T-helper 2 cell treated with Interferon-gamma antibody and Interleukin-4, amounts not matched to agents 100 ng/mL and 5 ng/mL, for 36 hours (primary cell): ENCODE measurements around the gene ADAMTS17. TPM values are rescaled to one million over a fixed set of nuclear protein-coding genes. Genes with fewer than 3 reads are reported as not detected.

Experiments used
- intact Hi-C: fragments of 100-400 bp; cut with micrococcal nuclease; formaldehyde crosslinking; loops from one replicate; pipeline ENCODE4 v1.15.1; 2023
- total RNA-seq: library from RNA; stranded (reverse); gene quantifications from 2 replicates; pipeline ENCODE4 v1.2.3, GENCODE V29; 2022

The ADAMTS17 gene
- total RNA-seq, 1 donor from 2014 or later, result 1.7 TPM

DNA sequence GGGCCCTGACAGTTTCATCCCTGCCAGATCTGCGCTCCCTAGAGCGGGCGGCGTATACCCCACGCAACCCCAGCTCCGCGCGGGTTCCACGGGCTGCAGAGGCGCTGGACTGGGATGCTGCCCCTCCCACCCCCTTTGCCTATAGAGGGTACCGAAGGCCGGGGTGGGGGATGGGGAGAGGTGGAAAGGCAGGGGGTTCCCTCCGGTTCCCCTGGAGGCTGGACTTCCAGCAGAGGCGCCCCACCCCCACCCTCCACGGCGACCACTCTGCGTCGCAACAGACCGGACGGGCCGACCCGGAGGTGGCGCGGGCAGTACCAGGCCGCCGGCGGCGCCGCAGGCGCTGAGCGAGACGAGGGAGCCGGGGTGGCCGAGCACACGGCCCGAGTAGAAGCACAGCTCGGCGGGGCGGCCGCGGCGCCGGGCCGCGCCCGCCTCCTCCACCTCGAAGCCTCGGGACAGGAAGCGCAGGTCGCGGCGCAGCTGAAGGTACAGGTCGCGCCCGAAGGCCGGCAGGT, 995 bp downstream of the ADAMTS17 start:
- intact Hi-C loops, result loop anchor here (5.0 to 10.0 kb wide), 2 partner anchors 773 to 1086 kb away; partner anchors contain the start of genes LRRC28 and MEF2A

DNA sequence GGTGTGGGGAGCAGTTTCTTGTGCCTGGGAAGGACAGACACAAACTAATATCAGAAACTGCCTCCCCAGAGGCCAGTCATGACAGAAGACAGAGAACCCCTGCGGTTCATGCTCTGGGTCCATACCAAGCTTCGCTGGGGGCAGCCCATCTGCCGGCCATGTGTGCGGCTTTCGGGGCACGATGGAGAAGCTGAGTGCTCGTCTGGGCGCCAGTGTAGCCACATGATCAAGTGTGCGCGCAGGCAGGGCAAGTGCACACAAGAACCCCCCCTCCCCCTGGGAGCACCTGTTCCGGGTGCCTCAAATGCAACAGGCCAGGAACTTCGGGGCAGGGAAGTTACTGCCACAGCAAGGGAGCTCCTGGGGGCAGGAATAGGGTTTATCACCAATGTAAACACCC, 1.8 kb downstream of the ADAMTS17 start:
- intact Hi-C loops, result loop anchor here (2.0 to 10.0 kb wide), 4 partner anchors 411 to 1162 kb away; partner anchors contain the start of genes LRRC28 and MEF2A

DNA sequence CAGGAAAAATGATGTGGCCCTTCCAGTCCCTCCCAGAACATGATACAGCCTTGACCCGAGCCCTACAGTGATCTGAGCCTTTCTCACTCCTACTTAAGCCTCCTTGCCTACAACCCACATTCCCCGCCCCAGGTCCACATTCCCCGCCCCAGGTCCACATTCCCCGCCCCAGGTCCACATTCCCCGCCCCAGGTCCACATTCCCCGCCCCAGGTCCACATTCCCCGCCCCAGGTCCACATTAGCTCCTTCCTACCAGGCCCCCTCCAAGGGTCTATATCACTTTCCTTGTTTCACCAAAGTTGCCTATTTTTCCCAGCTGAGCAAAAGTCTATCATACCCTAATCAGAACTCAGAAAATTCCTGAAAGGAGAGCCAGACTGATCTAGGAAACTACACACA, 2.3 kb downstream of the ADAMTS17 start:
- intact Hi-C loops, result loop anchor here (2.0 to 5.0 kb wide), 2 partner anchors 411 to 1163 kb away; no protein-coding TSS in a partner anchor

DNA sequence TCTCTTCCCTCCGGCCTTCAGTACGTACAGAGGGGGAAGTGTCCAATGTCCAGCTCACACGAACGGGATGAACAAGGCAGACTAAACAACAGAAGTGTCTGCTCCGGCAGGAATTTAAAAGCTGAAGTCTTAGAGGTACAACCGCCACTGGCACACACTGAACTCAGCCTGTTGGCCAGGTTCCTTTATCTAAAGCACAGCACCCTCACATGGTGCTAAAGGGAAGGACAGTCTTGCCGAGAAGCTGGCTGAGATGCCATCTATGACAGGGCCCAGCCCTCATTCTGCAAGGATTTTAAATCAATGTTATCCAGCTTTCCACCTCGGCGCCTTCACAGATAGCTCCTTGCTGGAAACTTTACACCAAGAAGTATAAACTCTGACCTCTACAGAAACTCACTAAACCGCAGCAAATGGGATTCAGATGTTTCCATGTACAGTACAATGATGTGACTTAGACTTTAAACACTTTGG, 2.8 kb downstream of the ADAMTS17 start:
- intact Hi-C loops, result loop anchor here (2.0 to 5.0 kb wide), 2 partner anchors 410 to 1163 kb away; no protein-coding TSS in a partner anchor

DNA sequence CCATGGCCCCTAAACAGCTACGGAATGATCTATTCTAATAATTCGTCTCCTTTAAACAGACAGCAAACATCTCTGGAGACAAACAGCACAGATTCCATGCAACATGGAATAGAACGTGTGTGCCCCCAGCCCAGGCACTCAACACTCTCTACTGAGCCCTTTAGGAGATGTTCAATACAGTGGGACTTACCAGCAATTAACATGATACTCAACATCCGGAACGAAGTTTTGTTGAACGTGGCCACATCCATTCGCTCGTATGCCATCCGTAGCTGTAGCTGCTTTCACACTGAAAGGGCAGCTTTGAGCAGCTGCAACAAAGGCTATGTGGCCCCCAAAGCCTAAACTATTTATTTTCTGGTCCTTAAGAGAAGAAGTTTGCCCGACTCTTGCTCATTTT, 3.5 kb downstream of the ADAMTS17 start:
- intact Hi-C loops, result loop anchor here (2.0 to 5.0 kb wide), 2 partner anchors 409 to 1164 kb away; no protein-coding TSS in a partner anchor

DNA sequence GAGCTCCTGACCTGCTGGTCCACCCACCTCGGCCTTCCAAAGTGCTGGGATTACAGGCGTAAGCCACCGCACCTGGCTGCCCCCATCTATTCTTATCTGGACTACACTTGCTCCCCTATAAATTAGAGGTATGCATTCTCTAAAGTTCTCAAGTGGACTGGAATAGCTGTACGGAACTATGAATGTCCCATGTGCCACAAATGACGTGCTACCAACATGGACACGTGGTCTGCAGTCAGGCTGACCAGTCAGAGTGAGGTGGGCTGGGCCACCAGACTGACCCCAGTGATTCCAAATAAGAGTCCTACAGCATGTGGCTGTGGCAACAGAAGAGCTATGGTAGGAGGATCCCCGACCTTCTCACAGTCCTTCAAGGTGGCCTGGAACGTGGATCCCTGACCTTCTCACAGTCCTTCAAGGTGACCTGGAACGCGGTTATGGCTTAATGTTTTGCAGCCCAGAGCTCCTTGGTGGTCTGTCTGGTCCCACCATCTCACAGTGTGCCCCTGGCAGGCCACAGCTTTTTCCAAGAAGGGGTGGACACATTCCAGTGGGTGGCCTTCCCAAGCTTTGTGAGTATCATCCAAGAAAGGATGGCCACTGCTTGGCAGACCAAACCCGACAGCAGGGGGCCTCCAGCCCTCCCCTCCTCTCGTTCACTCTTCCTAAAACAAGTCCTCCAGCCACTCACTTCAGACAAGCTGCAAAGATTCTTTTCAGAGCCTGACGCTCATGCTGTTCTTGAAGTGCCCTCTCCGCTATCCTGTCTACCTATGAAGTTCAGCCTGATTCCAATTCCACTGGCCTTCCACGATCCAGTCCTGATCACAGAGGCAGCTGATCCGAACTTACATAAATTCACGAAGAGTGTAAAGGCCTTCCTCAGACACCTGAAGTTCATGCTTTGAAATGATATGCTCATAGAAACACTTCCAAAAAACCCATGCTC, 4.4 kb downstream of the ADAMTS17 start:
- intact Hi-C loops, result loop anchor here (2.0 to 5.0 kb wide), 2 partner anchors 409 to 1165 kb away; no protein-coding TSS in a partner anchor

DNA sequence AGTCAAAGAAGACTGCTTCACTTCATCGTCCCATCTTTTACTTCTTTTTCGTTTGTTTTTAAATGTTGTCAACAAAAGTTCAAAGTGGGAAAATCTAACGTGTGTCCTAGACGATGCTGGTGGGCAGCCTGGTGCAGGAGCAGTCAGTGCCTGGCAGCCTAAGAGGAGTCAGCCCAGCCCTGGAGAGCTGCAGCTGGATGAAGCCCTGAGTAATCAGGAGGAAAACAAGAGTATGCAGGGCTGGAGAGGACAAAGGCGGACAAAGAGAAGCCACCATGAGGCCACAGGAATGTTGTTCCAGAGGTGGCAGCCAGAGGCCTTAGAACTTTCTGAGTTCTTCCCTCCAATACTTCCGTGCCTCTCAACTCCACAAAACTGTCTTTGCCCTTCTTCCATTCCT, 5.7 kb downstream of the ADAMTS17 start:
- intact Hi-C loops, result loop anchor here (5.0 kb wide), 1 partner anchor 1166 kb away; no protein-coding TSS in a partner anchor

DNA sequence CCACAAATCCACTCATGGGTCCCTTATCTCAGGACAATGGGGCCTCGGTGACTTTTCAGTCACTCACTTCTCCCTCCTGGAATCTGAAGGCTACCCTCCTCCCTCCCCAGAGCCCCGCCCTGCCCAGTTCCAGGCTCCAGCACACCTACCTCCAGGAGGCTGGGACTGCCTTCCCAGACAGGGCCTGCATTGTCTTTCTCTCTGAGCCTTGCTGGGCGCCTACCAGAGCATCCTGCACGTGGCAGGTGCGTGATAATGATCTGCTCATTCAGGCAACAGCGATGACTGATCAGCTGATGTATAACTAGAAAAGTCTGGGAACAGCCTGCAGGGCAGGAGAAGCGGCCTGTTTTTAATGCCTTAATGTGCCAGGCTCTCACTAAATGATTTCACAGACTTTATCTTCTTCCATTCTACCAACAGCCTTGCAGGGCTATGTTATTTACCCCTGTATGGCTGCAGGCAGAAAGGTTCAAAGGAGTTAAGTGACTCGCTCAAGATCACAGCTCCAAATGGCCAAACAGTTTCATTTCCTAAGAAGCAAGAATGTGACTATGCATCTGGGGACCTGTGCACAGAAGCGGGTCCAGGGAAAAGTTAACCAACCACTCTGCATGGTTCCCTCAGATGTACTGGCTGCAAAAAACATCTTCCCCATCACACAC, 6.3 kb downstream of the ADAMTS17 start:
- intact Hi-C loops, result loop anchor here (5.0 kb wide), 1 partner anchor 1167 kb away; no protein-coding TSS in a partner anchor

DNA sequence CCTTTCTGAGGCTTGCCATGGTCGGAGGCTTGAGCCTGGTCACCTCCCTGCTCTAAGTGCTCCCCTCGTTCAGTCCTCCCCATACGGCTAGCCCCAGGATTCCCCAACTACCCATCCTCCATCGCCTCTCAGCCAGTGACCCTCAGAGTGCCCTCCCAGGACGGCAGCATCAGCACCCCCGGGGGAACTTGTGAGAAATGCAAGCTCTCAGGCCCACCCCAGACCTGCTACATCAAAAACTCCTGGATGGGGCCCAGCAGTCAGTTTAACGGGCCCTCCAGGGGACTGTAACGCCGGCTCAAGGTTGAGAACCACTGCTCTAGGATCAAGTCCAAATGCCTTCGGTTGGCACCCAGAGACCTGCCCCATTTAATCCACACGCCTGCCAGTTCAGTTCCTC, 6.9 kb downstream of the ADAMTS17 start:
- intact Hi-C loops, result loop anchor here (5.0 kb wide), 1 partner anchor 1167 kb away; no protein-coding TSS in a partner anchor

DNA sequence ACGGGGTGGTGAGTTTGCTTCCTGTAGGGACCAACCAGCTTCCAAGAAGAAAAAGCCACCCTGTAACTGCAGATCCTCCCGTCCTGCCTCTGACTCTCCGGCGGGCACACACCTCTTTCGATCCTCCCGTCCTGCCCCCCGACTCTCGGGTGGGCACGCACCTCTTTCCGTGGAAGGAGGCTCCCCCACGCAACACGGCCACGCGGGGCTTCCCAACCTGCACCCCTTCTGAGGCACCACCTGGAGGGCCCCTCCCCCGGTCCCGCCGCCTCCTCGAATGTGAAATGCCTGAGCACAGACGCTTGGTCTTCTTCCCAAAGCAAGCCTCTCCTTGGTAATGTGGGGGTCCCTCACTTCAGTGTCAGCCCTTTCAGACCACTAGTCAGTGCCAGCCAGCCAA, 7.3 kb downstream of the ADAMTS17 start:
- intact Hi-C loops, result no loop called here

DNA sequence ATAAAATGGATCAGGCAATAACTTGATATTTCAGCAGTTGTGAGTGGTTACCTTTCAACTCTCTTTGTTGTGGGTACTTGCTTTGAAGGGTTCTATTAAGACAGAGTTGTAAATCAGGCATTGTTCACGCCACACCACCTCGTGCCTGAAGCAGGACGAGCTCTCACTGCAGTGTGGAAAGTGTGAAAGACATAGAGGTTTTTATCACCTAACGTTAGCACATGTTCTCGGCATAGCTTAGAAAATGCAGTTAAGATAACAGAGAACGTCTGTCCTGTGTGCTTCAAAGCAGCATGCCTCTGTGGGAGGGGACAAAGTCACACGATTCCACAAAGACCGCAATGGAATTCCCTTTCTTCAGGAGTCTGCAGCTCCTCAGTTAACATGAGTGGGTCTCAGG, 7.8 kb downstream of the ADAMTS17 start:
- intact Hi-C loops, result no loop called here

DNA sequence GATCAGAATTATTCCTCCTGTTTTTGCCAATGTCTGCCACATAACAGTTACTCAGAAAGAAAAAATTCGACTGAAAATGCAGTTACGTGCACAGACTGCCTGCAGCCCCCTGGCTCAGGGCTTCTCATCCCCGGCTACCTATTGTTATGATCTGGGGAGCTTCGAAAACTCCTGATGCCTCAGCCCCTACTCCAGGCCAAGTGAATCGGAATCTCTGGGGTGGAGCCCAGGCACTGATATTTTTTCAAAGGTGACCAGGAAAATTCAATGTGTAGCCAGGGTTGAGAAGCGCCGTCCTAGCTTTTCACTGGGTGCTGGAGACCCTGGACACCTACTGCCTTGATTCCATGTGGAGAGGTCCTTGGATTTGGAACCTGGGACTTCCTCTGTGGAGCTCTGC, 8.5 kb downstream of the ADAMTS17 start:
- intact Hi-C loops, result no loop called here

DNA sequence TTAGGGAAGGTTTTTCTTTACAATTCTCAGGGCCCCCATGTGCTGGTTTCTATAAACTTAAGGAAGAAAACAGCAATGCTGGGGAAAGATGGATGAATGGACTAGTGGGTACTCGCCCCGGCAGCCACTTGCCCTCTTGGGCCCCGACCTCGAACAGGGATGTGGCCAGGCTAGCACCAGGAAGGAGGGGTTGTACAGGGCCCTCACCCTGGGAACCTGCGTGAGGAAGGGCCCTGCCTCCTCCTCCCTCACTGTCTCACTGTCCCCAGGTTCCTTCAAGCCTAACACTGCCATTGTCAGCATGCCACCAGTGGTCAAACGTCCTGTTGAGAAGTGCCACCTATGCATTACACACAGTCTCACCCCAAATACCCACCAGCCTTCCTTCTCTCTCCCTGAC, 9.1 kb downstream of the ADAMTS17 start:
- intact Hi-C loops, result no loop called here

DNA sequence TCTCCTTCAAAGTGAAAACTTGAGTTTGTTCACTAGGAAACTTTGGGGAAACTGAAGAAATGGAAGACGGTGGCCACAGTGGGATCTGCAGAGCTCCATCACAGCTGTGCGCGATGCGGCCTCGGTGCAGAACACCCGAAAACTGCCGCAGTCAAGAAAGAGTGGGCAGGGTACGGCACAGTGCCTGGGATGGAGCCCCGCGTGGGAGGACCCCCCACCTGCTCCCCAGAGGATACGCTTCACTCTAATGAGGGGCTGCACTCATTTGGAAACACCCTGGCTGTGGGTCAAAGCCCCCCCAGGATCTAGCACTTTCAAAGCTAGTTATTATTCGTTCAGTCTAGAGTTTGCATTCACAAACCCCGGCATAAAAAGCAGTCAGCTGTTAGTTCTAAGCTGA, 9.5 kb downstream of the ADAMTS17 start:
- intact Hi-C loops, result no loop called here

DNA sequence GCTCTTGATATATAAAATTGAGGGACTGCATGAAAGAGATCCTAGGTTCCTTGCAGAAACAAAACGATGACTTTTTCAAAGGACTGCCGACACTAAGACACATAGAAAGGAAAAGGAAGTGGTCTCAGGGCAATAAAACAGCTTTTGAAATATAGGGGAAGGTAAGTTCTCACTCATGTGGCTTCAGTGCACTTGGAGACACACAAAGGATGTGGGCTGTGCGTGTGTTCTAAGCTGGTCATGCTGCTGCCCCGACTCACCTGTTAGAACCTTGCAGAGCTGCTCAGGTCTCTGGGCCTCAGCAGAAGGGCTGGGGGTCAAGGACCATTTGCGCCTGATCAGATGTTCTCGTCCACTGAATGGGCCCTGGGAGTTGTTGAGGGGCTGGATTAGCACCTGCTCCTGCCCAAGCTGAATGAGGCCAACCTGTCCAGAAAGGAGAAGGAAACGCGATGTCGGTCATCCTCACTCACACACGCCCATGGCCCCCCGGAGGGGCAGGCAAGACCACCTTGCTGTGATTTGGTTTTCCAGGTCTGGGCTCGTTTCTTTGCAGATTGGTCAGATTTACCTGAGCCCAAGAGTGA, 11.1 kb downstream of the ADAMTS17 start:
- intact Hi-C loops, result no loop called here

DNA sequence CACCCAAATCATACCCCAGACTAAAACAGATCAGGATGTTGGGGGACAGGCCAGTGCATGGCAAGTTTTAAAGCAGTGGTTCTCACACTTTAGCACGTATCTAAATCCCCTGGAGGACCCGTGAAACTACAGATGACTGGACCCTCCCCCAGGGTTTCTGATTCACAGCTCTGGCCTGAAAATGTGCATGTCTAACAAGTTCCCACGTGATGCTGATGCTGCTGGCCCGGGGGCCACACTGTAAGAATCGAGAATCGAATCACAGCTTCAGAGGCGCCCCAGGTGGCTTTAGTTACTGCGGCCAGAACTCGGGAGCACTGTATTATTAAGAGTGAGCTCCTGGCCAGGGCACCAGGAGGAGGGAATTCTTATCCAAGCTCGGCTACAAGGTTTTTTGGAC, 11.6 kb downstream of the ADAMTS17 start:
- intact Hi-C loops, result no loop called here

DNA sequence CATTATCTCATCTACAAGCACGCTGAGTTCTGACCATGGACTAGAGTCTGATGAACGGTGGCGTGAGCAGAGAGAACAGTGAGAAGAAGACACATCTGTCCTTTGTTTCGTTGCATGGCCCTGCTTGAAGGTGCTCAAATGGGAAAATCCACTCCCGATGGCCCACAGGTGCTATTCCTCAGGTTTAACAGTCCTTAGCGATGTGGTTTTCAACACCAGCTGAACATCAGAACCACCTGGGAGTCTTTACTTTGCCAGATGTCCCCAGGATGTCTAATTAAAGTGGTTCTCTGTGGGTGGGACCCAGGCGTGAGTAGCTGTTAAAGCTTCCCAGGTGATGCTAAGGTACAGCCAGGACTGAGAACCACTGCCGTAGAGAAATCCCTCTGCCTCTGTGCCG, 13.0 kb downstream of the ADAMTS17 start:
- intact Hi-C loops, result no loop called here

DNA sequence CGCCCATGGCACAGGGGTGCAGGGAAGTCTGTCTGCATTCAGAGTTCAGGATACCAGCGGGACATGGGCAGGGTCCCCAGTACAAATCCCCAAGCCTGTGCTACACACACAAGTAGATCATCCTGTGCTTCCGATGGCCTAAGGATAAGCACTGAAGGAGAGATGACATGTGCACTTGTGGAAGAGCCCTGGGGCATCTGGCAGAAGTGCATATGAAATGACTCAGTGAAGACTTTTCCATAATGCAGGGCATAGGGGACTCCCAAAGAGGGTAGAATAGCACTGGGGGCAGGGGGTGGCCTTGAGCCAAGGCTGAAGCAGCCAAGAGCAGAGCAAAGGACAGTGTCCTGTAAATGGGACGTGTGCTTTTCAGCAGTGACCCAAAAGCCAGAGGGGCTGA, 22.9 kb downstream of the ADAMTS17 start:
- intact Hi-C loops, result no loop called here

DNA sequence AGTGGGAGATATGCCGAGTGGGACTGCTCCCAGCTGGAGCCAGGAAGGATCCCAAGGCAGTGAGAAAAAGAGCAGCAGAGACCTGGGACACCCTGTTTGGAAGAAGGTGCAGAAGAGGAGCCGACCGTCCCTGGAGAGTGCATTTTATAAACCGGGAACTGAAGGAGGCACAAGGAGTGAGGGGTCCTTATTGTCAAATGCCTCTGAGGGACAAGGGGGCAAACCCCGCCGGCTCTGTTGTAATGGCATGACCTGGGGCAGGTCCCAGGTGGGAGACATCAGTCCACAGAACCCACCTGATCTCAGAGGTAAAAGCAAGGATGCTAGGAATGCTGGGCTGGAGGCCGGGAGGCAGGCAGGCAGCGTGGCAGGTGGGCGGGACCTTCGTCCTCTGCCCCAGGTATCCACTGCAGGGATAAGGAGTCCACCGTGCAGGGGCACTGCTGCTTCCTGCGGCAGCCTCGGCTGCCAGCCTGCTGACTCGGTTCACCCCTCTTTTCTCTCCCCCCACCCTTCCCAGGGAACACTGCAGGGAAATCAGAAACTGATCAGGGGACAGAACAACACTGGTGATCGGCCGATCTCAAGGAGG, 26.9 kb downstream of the ADAMTS17 start:
- intact Hi-C loops, result no loop called here

DNA sequence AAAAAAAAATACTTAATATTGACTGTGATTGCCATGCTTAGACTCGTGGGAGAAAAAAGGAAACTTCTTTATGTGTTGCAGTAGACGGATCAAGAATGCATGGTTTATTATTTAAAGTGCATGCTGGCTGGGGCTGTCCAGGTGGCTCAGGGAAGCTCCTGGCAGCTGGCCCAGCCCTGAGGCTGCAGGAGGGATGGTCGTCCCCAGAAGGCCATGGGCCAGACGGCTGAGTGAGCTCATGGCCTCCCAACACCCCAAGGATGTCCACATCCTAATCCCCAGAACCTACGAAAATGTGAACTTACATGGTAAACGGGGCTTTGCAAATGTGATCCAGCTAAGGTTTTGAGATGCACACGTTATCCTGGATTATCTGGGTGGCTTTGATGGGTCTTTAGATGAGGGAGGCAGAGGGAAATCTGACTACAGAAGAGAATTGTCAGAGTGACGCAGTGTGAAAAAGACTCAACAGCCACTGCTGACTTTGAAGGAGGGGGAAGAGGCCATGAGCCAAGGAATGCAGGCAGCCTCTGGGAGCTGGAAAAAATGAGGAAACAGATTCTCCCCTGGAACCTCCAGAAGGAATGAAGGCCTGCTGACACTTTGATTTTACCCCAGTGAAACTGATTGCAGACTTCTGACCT, 29.8 kb downstream of the ADAMTS17 start:
- intact Hi-C loops, result no loop called here
